ENCODE measurements around the gene GXYLT1.

GRCh38 chr12:42161529-42161928, 16.9 kb upstream of the GXYLT1 start:
- TF ChIP-seq CTCF (IDR thresholded peaks at IDR 0.05) (no peak), POLR2A (IDR thresholded peaks at IDR 0.05) (no peak)

All from heart left ventricle (tissue), 13 donors.